Prostate gland (tissue), 2 donors: ENCODE results near the gene PGM5.

Experiments used
- POLR2A ChIP-seq: fragments of 450-650 bp; IDR thresholded peaks from one replicate; pipeline ENCODE4 v1.6.1; 2016; ENCODE audit warnings: antibody characterized with exemption, mild to moderate bottlenecking
- TF ChIP-seq, protein P1 (sequence below), 4 experiments: fragments of 200-600 bp in 2 of 4; fragments of 450-650 bp in 2 of 4; sonication (generic) in 2 of 4; IDR thresholded peaks; 1 replicate in 3 of 4; 2 replicates in 1 of 4; pipeline ENCODE4 v1.5.1; 2016 to 2019; ENCODE audit warnings: antibody characterized with exemption in 4 of 4, mild to moderate bottlenecking in 2 of 4, moderate library complexity in 2 of 4

DNA sequence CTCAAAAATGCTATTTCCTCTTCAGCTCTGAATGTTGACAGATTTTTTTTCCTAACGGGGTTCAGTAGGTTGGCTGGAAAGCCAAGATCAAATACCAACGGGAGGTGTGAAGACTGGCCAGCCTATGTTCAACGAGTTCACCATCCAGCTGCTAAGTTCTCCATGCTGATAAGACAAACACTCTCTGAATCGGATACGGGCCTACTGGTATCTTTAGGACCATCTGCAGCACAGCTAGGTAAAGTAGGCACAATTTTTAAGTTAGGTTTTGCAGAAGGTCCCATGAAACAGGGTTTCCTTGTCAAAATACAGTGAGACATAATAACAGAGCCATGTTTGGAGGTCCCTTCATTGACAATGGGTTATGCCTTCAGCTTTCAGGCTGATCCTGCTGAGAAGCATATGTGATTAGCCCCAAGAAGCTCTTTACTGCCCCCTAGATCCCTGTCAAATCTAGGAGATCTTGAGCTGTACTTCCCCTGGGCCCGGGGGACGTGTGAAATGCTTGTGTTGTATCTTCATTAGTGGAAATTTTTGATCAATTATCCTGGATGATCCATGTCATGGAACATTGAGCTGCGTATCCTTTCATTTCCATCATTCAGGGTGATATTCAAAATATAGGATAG is 60.6 kb downstream of the PGM5 start:
- TF ChIP-seq POLR2A: no peak
- TF ChIP-seq, protein P1, sequence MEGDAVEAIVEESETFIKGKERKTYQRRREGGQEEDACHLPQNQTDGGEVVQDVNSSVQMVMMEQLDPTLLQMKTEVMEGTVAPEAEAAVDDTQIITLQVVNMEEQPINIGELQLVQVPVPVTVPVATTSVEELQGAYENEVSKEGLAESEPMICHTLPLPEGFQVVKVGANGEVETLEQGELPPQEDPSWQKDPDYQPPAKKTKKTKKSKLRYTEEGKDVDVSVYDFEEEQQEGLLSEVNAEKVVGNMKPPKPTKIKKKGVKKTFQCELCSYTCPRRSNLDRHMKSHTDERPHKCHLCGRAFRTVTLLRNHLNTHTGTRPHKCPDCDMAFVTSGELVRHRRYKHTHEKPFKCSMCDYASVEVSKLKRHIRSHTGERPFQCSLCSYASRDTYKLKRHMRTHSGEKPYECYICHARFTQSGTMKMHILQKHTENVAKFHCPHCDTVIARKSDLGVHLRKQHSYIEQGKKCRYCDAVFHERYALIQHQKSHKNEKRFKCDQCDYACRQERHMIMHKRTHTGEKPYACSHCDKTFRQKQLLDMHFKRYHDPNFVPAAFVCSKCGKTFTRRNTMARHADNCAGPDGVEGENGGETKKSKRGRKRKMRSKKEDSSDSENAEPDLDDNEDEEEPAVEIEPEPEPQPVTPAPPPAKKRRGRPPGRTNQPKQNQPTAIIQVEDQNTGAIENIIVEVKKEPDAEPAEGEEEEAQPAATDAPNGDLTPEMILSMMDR (IDR thresholded peaks at IDR 0.05): peak in 1 of 4 experiments; percentile 4
